Type B pancreatic cell (in vitro differentiated cells): ENCODE measurements around the gene TMEM179B. TPM values are rescaled to one million over a fixed set of nuclear protein-coding genes. Genes with fewer than 3 reads are reported as not detected.

Experiments
- DNase-seq: peaks from one replicate; pipeline ENCODE4 v3.0.0; 2021; ENCODE audit warnings: mixed read lengths; ENCODE audit not compliant: unreplicated experiment; ENCODE audit errors: extremely low spot score
- H3K27ac Mint-ChIP-seq: 2 replicates; pipeline ENCODE4 v1.8.0; 2021; ENCODE audit warnings: mild to moderate bottlenecking, mixed read lengths
- H3K27me3 Mint-ChIP-seq: 2 replicates; pipeline ENCODE4 v1.8.0; 2021; ENCODE audit warnings: mixed read lengths
- H3K36me3 Mint-ChIP-seq: 2 replicates; pipeline ENCODE4 v1.8.0; 2021; ENCODE audit warnings: mixed read lengths
- H3K4me1 Mint-ChIP-seq: one replicate; pipeline ENCODE4 v1.8.0; 2021; ENCODE audit warnings: mixed read lengths; ENCODE audit not compliant: unreplicated experiment
- H3K4me3 Mint-ChIP-seq: 2 replicates; pipeline ENCODE4 v1.8.0; 2021; ENCODE audit warnings: mild to moderate bottlenecking, mixed read lengths
- H3K9me3 Mint-ChIP-seq: 2 replicates; pipeline ENCODE4 v1.8.0; 2021; ENCODE audit warnings: mixed read lengths
- microRNA-seq: library from miRNA; unstranded; fragments of <30 nt; microRNA quantifications from one replicate; pipeline ENCODE4, GENCODE V29; 2020
- total RNA-seq: library from RNA; stranded (reverse); gene quantifications from 2 replicates; pipeline ENCODE4 v1.2.1, GENCODE V29; 2021; ENCODE audit warnings: low replicate concordance
- TF ChIP-seq, protein P1 (sequence below): fragments of 200-600 bp; sonication (generic); conservative IDR thresholded peaks from 2 replicates; pipeline ENCODE4 v1.5.0; 2021; ENCODE audit warnings: antibody characterized with exemption, mild to moderate bottlenecking

The TMEM179B gene
- total RNA-seq, 1 donor from 2014 or later, result 41.1 TPM

DNA sequence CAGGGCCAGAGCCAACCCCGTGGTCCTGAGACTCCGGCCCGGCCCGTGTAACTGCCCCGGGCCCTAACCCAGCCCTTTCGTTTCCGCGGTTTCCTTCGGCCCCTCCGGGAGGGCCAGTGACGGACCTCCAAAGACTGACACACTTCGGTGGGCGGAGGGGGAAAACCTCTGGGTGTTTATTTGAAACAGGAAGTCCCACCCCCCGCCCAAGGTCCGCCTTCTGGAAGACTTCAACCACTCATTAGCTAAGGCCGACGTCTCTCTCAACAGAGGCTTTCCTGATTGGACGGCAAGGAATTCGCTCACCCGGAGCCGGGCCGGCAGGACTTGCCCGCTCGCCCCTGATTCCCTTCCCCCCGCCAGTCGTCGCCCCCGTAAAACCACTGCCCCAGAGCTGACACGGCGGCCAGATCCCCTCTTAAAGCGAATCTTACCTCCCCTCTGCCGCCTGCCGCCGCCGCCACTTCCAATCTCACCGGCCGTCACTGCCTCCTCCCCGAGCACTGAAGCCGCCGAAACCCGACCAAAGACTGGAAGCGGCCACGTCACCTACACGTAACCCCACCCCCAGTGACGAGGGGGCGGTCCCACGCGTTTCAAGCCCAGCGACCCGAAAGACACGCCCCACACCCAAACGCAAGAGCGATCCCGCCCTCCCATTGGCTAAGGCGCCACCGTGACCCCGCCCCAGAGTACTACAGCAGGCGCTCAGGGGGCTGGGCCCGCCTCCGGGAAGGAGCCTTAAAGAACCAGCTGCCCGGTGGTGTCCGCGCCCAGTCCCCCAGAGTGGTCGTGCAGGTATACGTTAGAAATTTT, 44.5 kb downstream of the TMEM179B start, which contains the start of gene STX5:
TSS of gene STX5 (minus strand) at position 532 of the 816 bp plus-strand sequence. CDS start 808 bp downstream, outside the sequence.
- Mint-ChIP-seq H3K4me3 (peak within 1 kb of the TSS; percentile 99), H3K27me3 (no peaks in the 10 kb centered on the region), H3K9me3 (no peaks in the 10 kb centered on the region), H3K36me3 (peaks cover 19% of the 10 kb centered on the region), H3K4me1 (peaks cover 10% of the 10 kb centered on the region), H3K27ac (peak within 1 kb of the TSS; percentile 100)
- TF ChIP-seq, protein P1, sequence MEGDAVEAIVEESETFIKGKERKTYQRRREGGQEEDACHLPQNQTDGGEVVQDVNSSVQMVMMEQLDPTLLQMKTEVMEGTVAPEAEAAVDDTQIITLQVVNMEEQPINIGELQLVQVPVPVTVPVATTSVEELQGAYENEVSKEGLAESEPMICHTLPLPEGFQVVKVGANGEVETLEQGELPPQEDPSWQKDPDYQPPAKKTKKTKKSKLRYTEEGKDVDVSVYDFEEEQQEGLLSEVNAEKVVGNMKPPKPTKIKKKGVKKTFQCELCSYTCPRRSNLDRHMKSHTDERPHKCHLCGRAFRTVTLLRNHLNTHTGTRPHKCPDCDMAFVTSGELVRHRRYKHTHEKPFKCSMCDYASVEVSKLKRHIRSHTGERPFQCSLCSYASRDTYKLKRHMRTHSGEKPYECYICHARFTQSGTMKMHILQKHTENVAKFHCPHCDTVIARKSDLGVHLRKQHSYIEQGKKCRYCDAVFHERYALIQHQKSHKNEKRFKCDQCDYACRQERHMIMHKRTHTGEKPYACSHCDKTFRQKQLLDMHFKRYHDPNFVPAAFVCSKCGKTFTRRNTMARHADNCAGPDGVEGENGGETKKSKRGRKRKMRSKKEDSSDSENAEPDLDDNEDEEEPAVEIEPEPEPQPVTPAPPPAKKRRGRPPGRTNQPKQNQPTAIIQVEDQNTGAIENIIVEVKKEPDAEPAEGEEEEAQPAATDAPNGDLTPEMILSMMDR, result no peak
- peak; percentile 99 for DNase-seq

DNA sequence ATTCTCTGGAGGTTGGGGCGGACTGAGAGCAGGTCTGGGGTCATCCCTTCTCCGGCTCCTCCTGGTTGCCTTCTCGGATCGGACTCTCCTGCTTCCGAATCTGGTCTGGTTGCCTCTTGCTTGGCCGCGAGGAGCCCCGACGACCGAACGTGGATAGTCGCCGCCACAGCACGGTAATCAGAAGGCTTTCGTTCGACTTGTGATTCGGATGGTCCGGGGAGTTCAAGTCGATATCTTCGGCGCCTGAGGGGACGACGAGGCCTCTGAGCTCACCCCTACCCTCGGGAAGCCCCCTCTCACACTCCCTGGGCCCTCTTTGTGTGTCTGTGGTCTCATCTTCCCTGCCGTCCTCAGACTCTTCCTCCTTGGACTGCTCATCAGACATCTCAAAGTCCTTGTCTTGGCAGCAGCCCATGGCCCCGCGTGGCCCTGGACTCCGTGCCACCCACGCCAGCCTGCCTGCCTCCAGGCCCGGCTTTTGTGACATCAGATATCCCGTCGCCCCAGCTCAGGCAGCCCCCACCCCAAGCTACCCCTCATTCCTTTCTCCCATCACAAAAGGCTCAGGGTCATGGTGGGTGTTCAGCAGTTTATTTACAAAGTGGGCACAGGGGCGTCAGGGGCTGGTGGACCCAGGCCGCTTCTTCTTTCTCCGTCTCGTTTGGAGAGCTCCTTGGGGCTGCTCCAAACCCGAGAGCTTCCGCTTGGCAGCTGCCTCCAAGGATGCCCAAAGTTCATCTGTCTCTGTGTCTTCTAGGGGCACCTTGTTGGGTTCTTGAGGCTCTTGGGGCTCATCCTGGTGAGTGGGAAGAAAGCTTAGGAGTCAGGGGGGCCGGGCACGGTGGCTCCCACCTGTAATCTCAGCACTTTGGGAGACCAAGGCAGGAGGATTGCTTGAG, 45.4 kb downstream of the TMEM179B start, which contains the start of gene TEX54:
TSS of gene TEX54 (minus strand) at position 506 of the 899 bp plus-strand sequence.
- H3K9me3 Mint-ChIP-seq, result no peaks in the 10 kb centered on the region
- TF ChIP-seq, protein P1, result no peak
- H3K27me3 Mint-ChIP-seq, result no peaks in the 10 kb centered on the region
- peaks cover 10% of the 10 kb centered on the region for H3K4me1 Mint-ChIP-seq
- H3K27ac Mint-ChIP-seq, result peak within 1 kb of the TSS; percentile 100
- H3K36me3 Mint-ChIP-seq, result peaks cover 16% of the 10 kb centered on the region
- H3K4me3 Mint-ChIP-seq, result peak within 1 kb of the TSS; percentile 99
- no peak for DNase-seq

DNA sequence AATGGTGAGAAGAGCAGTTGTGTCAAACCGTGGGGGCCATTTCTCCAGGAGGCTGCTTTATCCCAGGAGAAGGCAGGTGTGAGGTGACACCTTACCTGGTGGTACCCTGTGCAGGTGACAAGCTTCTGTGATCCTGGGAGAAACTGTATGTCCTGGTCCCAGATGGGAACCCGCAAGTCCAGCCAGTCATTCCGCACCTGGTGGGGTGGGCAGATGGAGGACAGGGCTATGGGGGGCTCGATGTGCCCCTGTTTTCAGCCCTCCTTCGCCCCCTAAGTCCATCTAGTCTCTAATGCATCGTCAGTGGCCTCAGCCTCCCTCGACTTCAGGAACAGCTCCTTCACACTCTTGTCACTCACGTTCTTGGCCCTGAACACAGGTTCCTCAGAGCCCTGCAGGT, 48.1 kb downstream of the TMEM179B start:
- DNase-seq, result no peak
- peak overlapping the region; percentile 31 for H3K4me3 Mint-ChIP-seq
- H3K27ac Mint-ChIP-seq, result no peak overlapping the region
- TF ChIP-seq, protein P1, result no peak
- H3K9me3 Mint-ChIP-seq, result no peaks in the 10 kb centered on the region
- no peaks in the 10 kb centered on the region for H3K27me3 Mint-ChIP-seq
- peaks cover 20% of the 10 kb centered on the region for H3K4me1 Mint-ChIP-seq
- peaks cover 13% of the 10 kb centered on the region for H3K36me3 Mint-ChIP-seq

DNA sequence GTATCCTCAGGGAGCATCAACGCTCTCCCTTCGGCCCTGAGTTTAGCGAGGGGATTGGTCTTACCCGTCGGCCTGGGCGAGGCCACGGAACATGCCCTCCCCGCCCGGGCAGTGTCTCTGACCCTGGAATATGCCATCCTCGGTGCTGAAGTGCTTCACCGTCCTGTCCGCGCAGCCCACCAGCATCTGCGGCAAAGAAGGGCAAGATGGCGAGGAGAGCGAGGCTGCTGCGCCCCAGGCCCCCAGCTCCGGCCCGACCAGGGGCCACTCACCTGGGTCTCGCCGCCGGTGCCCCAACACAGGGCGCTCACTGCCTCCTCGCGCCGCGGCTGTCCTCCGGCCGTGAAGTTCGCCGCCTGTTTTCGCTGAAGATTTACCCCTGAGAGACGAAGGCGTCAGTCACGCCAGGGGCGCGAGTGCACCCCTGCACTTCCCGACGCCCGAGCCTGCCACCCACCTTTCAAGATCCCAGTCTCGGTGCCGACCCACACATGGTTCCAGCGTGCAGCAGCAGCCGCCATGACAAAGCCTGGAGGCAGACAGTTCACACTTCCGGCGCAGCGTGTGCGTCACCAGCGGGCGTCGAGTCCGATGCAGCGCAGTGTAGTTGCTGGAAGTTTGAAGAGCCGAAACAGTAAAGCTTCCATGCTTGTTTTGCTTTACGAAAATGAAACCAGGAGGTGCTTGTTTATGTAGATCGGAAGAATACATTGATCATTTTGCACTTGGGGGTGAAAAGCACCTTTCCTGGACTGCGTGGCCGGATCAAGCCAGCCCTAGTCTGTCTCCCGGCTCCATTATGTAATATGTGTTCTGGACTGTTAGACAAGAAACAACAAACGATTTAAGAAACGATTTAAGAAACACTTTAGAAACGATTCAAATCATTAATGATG, 52.1 kb downstream of the TMEM179B start, which contains the start of gene WDR74:
TSS of gene WDR74 (minus strand) at position 541 of the 896 bp plus-strand sequence. CDS start at position 521, 20 bp downstream.
- Mint-ChIP-seq H3K27me3 (no peaks in the 10 kb centered on the region), H3K4me3 (no peak within 1 kb of the TSS), H3K9me3 (no peaks in the 10 kb centered on the region), H3K4me1 (peaks cover 21% of the 10 kb centered on the region), H3K36me3 (peaks cover 7% of the 10 kb centered on the region), H3K27ac (no peak within 1 kb of the TSS)
- TF ChIP-seq, protein P1, result no peak
- peak; percentile 83 for DNase-seq

Small RNA genes within 50 kb of the gene (microRNA-seq; reads per million reads assigned to microRNA genes)
- gene MIR6514 (2.2 reads per million), gene MIR6748 (not detected)

Other genes starting within 250 kb of the TMEM179B start
- 302 and 656 TPM in 2 replicates for gene AHNAK, start 240.6 kb upstream of the TMEM179B start, total RNA-seq
- gene EEF1G, start 213.5 kb upstream of the TMEM179B start, total RNA-seq, result 1,846 and 2,051 TPM in 2 replicates
- 15.0 and 22.1 TPM in 2 replicates for gene TUT1, start 195.9 kb upstream of the TMEM179B start, total RNA-seq
- 148 and 152 TPM in 2 replicates for gene MTA2, start 185.5 kb upstream of the TMEM179B start, total RNA-seq
- gene EML3, start 174.6 kb upstream of the TMEM179B start, total RNA-seq, result 46.0 and 76.0 TPM in 2 replicates
- gene ROM1, start 174.1 kb upstream of the TMEM179B start, total RNA-seq, result 1.4 and 1.8 TPM in 2 replicates
- gene B3GAT3, start 165.4 kb upstream of the TMEM179B start, total RNA-seq, result 43.4 and 50.0 TPM in 2 replicates
- 278 and 372 TPM in 2 replicates for gene GANAB, start 140.8 kb upstream of the TMEM179B start, total RNA-seq
- gene INTS5, start 134.1 kb upstream of the TMEM179B start, total RNA-seq, result 26.5 and 28.3 TPM in 2 replicates
- gene C11orf98, start 122.2 kb upstream of the TMEM179B start, total RNA-seq, result 69.1 and 69.2 TPM in 2 replicates
- gene CSKMT, start 122.1 kb upstream of the TMEM179B start, total RNA-seq, result 17.7 and 28.0 TPM in 2 replicates
- gene UQCC3, start 115.7 kb upstream of the TMEM179B start, total RNA-seq, result 11.2 and 11.7 TPM in 2 replicates
- gene LBHD1, start 115.1 kb upstream of the TMEM179B start, total RNA-seq, result 6.1 and 8.1 TPM in 2 replicates
- gene UBXN1, start 108.3 kb upstream of the TMEM179B start, total RNA-seq, result 76.5 and 113 TPM in 2 replicates
- 0.21 and 1.0 TPM in 2 replicates for gene LRRN4CL, start 97.9 kb upstream of the TMEM179B start, total RNA-seq
- 93.5 and 94.6 TPM in 2 replicates for gene BSCL2, start 80.0 kb upstream of the TMEM179B start, total RNA-seq
- gene GNG3, start 79.7 kb upstream of the TMEM179B start, total RNA-seq, result 0.88 and 4.7 TPM in 2 replicates
- gene HNRNPUL2, start 59.9 kb upstream of the TMEM179B start, total RNA-seq, result 44.8 and 63.7 TPM in 2 replicates
- 34.1 and 39.0 TPM in 2 replicates for gene TTC9C, start 58.9 kb upstream of the TMEM179B start, total RNA-seq
- 6.3 and 10.1 TPM in 2 replicates for gene ZBTB3, start 33.2 kb upstream of the TMEM179B start, total RNA-seq
- gene POLR2G, start 25.8 kb upstream of the TMEM179B start, total RNA-seq, result 68.8 and 98.7 TPM in 2 replicates
- 23.8 and 37.6 TPM in 2 replicates for gene TAF6L, start 16.0 kb upstream of the TMEM179B start, total RNA-seq
- 21.9 and 23.3 TPM in 2 replicates for gene TMEM223, start 4.6 kb downstream of the TMEM179B start, total RNA-seq
- gene NXF1, start 18.0 kb downstream of the TMEM179B start, total RNA-seq, result 111 TPM in 2 replicates
- 42.4 and 51.7 TPM in 2 replicates for gene STX5, start 44.6 kb downstream of the TMEM179B start, total RNA-seq
- not detected in 2 replicates for gene TEX54, start 45.4 kb downstream of the TMEM179B start, total RNA-seq
- gene WDR74, start 52.2 kb downstream of the TMEM179B start, total RNA-seq, result 47.6 and 58.3 TPM in 2 replicates
- gene SLC3A2, start 93.5 kb downstream of the TMEM179B start, total RNA-seq, result 190 and 287 TPM in 2 replicates
- gene CHRM1, start 134.0 kb downstream of the TMEM179B start, total RNA-seq, result 0.29 and 2.1 TPM in 2 replicates
- gene SLC22A6, start 197.6 kb downstream of the TMEM179B start, total RNA-seq, result 1.5 TPM in 1 of 2 replicates, not detected in the other
- gene SLC22A8, start 228.4 kb downstream of the TMEM179B start, total RNA-seq, result 0.17 and 0.85 TPM in 2 replicates